Spleen (tissue), 11 donors: ENCODE results near the gene NCS1. TPM values are rescaled to one million over a fixed set of nuclear protein-coding genes. Genes with fewer than 3 reads are reported as not detected.

Experiments
- DNase-seq: peaks from one replicate; pipeline ENCODE4 v3.0.0-alpha.2; 2020
- H3K27ac ChIP-seq, 8 donors: fragments of 200-600 bp; sonication (generic) in 7 of 8; 1 replicate in 4 of 8; 2 replicates in 4 of 8; pipeline versions ENCODE4 v1.5.0 to v1.8.0; 2016 to 2021; ENCODE audit warnings: inconsistent platforms in 4 of 8, mild to moderate bottlenecking in 4 of 8, moderate library complexity in 1 of 8
- H3K27me3 ChIP-seq, 7 donors: fragments of 200-600 bp; sonication (generic) in 6 of 7; replicated peaks in 1 of 7; 1 replicate in 4 of 7; 2 replicates in 3 of 7; pipeline versions ENCODE4 v1.5.0 to v1.8.0; 2016 to 2021; ENCODE audit warnings: inconsistent platforms in 3 of 7, mild to moderate bottlenecking in 1 of 7
- H3K36me3 ChIP-seq, 6 donors: fragments of 200-600 bp; sonication (generic) in 5 of 6; 1 replicate in 4 of 6; 2 replicates in 2 of 6; pipeline versions ENCODE4 v1.5.0 to v1.8.0; 2016 to 2021; ENCODE audit warnings: inconsistent platforms in 2 of 6
- H3K4me1 ChIP-seq, 6 donors: fragments of 200-600 bp; sonication (generic) in 5 of 6; 1 replicate in 3 of 6; 2 replicates in 3 of 6; pipeline versions ENCODE4 v1.5.0 to v1.8.0; 2016 to 2021; ENCODE audit warnings: inconsistent platforms in 3 of 6
- H3K4me3 ChIP-seq, 8 donors: fragments of 200-600 bp; sonication (generic) in 7 of 8; 1 replicate in 4 of 8; 2 replicates in 4 of 8; pipeline versions ENCODE4 v1.5.0 to v1.8.0; 2016 to 2021; ENCODE audit warnings: inconsistent platforms in 4 of 8, mild to moderate bottlenecking in 4 of 8, moderate library complexity in 2 of 8
- H3K9me3 ChIP-seq, 8 donors: fragments of 200-600 bp; sonication (generic) in 7 of 8; 1 replicate in 4 of 8; 2 replicates in 4 of 8; pipeline versions ENCODE4 v1.5.0 to v1.8.0; 2016 to 2021; ENCODE audit warnings: inconsistent platforms in 4 of 8
- POLR2A ChIP-seq, 3 donors: fragments of 450-650 bp; IDR thresholded peaks; one replicate each; pipeline ENCODE4 v1.5.1; 2017; ENCODE audit warnings: antibody characterized with exemption in 3 of 3, mild to moderate bottlenecking in 1 of 3
- POLR2AphosphoS5 ChIP-seq, 3 donors: sonication (generic); formaldehyde crosslinking; IDR thresholded peaks; one replicate each; pipeline ENCODE4 v1.5.1; 2017; ENCODE audit warnings: antibody characterized with exemption in 3 of 3
- WGBS, 5 donors: extraction: QIAGEN DNeasy Blood & Tissue Kit in 3 of 5; methylation state at CpG; one replicate each; pipeline versions ENCODE4 v1.1.5 to v1.1.7; 2013 to 2018; 5-methylcytosine and 5-hydroxymethylcytosine counted together
- intact Hi-C: fragments of 100-400 bp; cut with DNase I; formaldehyde crosslinking; loops from one replicate; pipeline ENCODE4 v1.15.0; 2023; ENCODE audit warnings: low total_unique reads
- polyA plus RNA-seq, 3 donors: library from polyadenylated mRNA; stranded (reverse); fragments of 200-250 nt; gene quantifications; one replicate each; pipeline ENCODE4 v1.2.1, GENCODE V29; 2013
- total RNA-seq, 7 donors: library from RNA; depleted of rRNA in 3 of 7; stranded (reverse); fragments of >200 nt in 3 of 7; fragmentation: NEBNext Ultra II Directional in 4 of 7; extraction: Animal tissue kit (Norgen Biotek cat#: 25700) in 4 of 7; gene quantifications; one replicate each; pipeline versions ENCODE4 v1.1.0 to v1.2.1, GENCODE V29; 2016 to 2021
- TF ChIP-seq, protein P1 (sequence below), 11 experiments: fragments of 200-600 bp in 7 of 11; fragments of 450-650 bp in 4 of 11; sonication (generic) in 4 of 11; IDR thresholded peaks in 8 of 11; conservative IDR thresholded peaks in 3 of 11; 1 replicate in 7 of 11; 2 replicates in 4 of 11; pipeline versions ENCODE4 v1.4.0 to v1.8.0; 2016 to 2021; ENCODE audit warnings: antibody characterized with exemption in 11 of 11, inconsistent platforms in 4 of 11, mild to moderate bottlenecking in 1 of 11
- donor health status: healthy with polysubstance abuse.
- donor health status: DM: no; HTN: no; CAD: no; lungs with moderate emphysema.
- donor health status: DM: no; HTN: no; CAD: no.
- donor health status: Bipolar disorder and iron deficiency.
- donor health status: healthy.
- donor health status: DM: no; HTN: no; CAD: no.
- donor health status: DM: yes; HTN: yes; CAD: no.

NCS1 gene
- total and polyA plus RNA-seq, 10 donors, result 0.46 to 2.5 (median 1.3) TPM

DNA sequence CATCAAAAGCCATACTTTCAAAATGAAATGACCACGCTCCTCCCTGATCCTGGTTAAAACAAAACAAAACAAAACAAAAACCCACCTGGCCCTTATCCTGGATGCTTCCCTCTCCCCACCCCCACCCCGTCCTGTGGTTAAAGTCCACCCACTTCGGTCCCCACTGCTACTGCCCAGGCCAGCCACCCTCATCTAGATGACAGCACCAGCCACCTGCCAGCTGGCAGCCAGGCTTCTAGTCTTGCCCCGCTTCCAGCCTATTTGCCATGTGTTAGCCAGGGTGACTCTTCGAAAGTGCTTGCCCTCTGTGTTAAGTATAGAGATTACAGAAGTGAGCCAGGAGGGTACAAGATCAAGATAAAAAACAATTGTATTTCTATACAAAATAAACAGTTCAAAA, 27.5 kb upstream of the NCS1 start:
- Histone ChIP-seq H3K4me1 (peaks cover 0 to 27% (median 0%) of the 10 kb centered on the region in 6 donors), H3K27me3 (peaks cover 0 to 53% (median 6%) of the 10 kb centered on the region in 7 donors), H3K36me3 (no peaks in the 10 kb centered on the region), H3K9me3 (no peaks in the 10 kb centered on the region), H3K4me3 (no peak overlapping the region), H3K27ac (no peak overlapping the region)
- no peak for DNase-seq
- TF ChIP-seq POLR2AphosphoS5 (IDR thresholded peaks at IDR 0.05) (no peak), POLR2A (IDR thresholded peaks at IDR 0.05) (no peak)
- TF ChIP-seq, protein P1, sequence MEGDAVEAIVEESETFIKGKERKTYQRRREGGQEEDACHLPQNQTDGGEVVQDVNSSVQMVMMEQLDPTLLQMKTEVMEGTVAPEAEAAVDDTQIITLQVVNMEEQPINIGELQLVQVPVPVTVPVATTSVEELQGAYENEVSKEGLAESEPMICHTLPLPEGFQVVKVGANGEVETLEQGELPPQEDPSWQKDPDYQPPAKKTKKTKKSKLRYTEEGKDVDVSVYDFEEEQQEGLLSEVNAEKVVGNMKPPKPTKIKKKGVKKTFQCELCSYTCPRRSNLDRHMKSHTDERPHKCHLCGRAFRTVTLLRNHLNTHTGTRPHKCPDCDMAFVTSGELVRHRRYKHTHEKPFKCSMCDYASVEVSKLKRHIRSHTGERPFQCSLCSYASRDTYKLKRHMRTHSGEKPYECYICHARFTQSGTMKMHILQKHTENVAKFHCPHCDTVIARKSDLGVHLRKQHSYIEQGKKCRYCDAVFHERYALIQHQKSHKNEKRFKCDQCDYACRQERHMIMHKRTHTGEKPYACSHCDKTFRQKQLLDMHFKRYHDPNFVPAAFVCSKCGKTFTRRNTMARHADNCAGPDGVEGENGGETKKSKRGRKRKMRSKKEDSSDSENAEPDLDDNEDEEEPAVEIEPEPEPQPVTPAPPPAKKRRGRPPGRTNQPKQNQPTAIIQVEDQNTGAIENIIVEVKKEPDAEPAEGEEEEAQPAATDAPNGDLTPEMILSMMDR (IDR thresholded peaks at IDR 0.05 in 8 of 11, conservative IDR thresholded peaks at IDR 0.05 in 3 of 11), result no peak
- 70 to 91% (median 75%) methylated on average over 4 to 5 of the region's 5 CpGs for WGBS, 5 donors
- intact Hi-C loops, result no loop called here

DNA sequence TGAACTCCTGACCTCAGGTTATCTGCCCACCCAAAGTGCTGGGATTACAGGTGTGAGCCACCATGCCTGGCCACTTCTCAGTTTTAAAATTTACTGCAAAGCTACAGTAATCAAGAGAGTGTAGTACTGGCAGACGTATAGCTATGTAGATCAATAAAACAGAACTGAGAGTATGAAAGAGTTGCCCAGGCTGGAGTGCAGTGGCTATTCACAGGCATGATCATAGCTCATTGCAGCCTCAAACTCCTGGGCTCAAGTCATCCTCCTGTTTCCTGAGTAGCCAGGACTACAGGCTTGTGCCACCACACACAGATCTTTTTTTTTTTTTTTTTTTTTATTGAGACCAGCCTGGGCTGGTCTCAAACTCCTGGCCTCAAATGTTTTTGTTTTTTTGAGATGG, 26.5 kb upstream of the NCS1 start:
- peaks cover 0 to 53% (median 6%) of the 10 kb centered on the region in 7 donors for H3K27me3 ChIP-seq
- WGBS, 5 donors, result 55 to 96% (median 67%) methylated on average over 1 of the region's 1 CpG
- no peaks in the 10 kb centered on the region for H3K9me3 ChIP-seq
- DNase-seq, result no peak
- no peak overlapping the region for H3K27ac ChIP-seq
- no peaks in the 10 kb centered on the region for H3K36me3 ChIP-seq
- TF ChIP-seq POLR2AphosphoS5 (IDR thresholded peaks at IDR 0.05) (no peak), POLR2A (IDR thresholded peaks at IDR 0.05) (no peak)
- TF ChIP-seq, protein P1 (IDR thresholded peaks at IDR 0.05 in 8 of 11, conservative IDR thresholded peaks at IDR 0.05 in 3 of 11), result no peak
- peaks cover 0 to 23% (median 0%) of the 10 kb centered on the region in 6 donors for H3K4me1 ChIP-seq
- intact Hi-C loops, result no loop called here
- no peak overlapping the region for H3K4me3 ChIP-seq

DNA sequence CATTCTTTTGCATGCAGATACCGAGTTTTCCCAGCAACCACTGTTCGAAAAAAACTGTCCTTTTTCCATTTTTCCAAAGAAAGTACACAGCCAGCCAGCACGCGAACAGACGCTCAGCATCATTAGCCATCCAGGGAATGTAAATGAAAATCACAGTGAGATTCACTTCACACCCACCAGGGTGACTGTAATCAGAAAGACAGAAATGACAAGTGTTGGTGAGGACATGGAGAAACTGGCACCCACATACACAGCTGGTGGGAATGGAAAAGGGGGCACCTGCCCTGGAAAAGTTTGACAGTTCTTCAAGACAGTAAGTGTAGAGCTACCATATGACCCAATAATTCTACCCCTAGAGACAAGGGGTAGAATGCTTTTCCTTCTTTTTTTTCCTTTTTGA, 25.0 kb upstream of the NCS1 start:
- Histone ChIP-seq H3K36me3 (no peaks in the 10 kb centered on the region), H3K4me3 (no peak overlapping the region), H3K4me1 (peaks cover 0 to 16% (median 0%) of the 10 kb centered on the region in 6 donors), H3K9me3 (no peaks in the 10 kb centered on the region), H3K27me3 (peaks cover 0 to 53% (median 6%) of the 10 kb centered on the region in 7 donors), H3K27ac (no peak overlapping the region)
- intact Hi-C loops, result no loop called here
- WGBS, 5 donors, result 79 to 91% (median 86%) methylated on average over 5 of the region's 5 CpGs
- no peak for DNase-seq
- TF ChIP-seq POLR2AphosphoS5 (IDR thresholded peaks at IDR 0.05), result no peak
- no peak for TF ChIP-seq POLR2A (IDR thresholded peaks at IDR 0.05)
- TF ChIP-seq, protein P1 (IDR thresholded peaks at IDR 0.05 in 8 of 11, conservative IDR thresholded peaks at IDR 0.05 in 3 of 11), result no peak

DNA sequence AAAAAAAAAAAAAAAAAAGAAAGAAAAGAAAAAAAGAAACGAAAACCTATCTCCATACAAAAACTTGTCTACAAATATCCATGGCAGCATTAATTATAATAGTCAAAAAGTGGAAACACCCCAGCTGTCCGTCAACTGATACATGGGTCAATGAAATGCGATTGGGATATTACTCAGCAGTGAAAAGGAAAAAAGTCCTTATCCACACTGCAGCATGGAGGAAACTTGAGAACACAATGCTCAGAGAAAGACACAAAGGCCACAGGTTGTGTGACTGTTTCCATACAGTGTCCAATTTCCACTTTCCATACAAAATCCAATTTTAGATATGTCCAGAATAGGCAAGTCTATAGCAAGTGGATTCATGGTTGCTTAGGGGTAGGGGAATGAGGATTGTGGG, 24.3 kb upstream of the NCS1 start:
- no peaks in the 10 kb centered on the region for H3K9me3 ChIP-seq
- intact Hi-C loops, result no loop called here
- WGBS, 5 donors, result 86 to 93% (median 91%) methylated on average over 3 of the region's 3 CpGs
- DNase-seq, result no peak
- H3K4me3 ChIP-seq, result no peak overlapping the region
- peaks cover 0 to 51% (median 6%) of the 10 kb centered on the region in 7 donors for H3K27me3 ChIP-seq
- H3K36me3 ChIP-seq, result no peaks in the 10 kb centered on the region
- peaks cover 0 to 16% (median 0%) of the 10 kb centered on the region in 6 donors for H3K4me1 ChIP-seq
- TF ChIP-seq, protein P1 (IDR thresholded peaks at IDR 0.05 in 8 of 11, conservative IDR thresholded peaks at IDR 0.05 in 3 of 11), result no peak
- no peak for TF ChIP-seq POLR2AphosphoS5 (IDR thresholded peaks at IDR 0.05)
- TF ChIP-seq POLR2A (IDR thresholded peaks at IDR 0.05), result no peak
- no peak overlapping the region for H3K27ac ChIP-seq
